Muscle layer of colon (tissue), 2 donors: ENCODE measurements around the gene NOXA1.

Experiments used
- H3K27ac ChIP-seq: one replicate; pipeline ENCODE4 v1.7.0; 2013; ENCODE audit warnings: low read depth, mild to moderate bottlenecking, low read length, moderate library complexity
- H3K27me3 ChIP-seq, 2 donors: one replicate each; pipeline ENCODE4 v1.7.0; 2013; ENCODE audit warnings: low read length in 2 of 2, mild to moderate bottlenecking in 2 of 2; ENCODE audit not compliant: insufficient read depth in 2 of 2, control insufficient read depth in 1 of 2
- H3K36me3 ChIP-seq: one replicate; pipeline ENCODE4 v1.7.0; 2013; ENCODE audit warnings: mild to moderate bottlenecking, low read length; ENCODE audit not compliant: insufficient read depth
- H3K4me1 ChIP-seq: one replicate; pipeline ENCODE4 v1.7.0; 2013; ENCODE audit warnings: mild to moderate bottlenecking, low read length; ENCODE audit not compliant: insufficient read depth
- H3K4me3 ChIP-seq, 2 donors: one replicate each; pipeline ENCODE4 v1.7.0; 2013; ENCODE audit warnings: low read length in 2 of 2, low read depth in 1 of 2, mild to moderate bottlenecking in 1 of 2, moderate library complexity in 1 of 2
- H3K9ac ChIP-seq: one replicate; pipeline ENCODE4 v1.7.0; 2013; ENCODE audit warnings: low read length
- H3K9me3 ChIP-seq: one replicate; pipeline ENCODE4 v1.7.0; 2013; ENCODE audit warnings: mild to moderate bottlenecking, low read length
- donor health status: abdominal sarcoma.
- donor health status: Adenocarcinoma of cecum.

Gene NOXA1

GRCh38 chr9:137475666-137476065 lies 52.5 kb downstream of the NOXA1 start:
- Histone ChIP-seq H3K4me3 (no peak overlapping the region), H3K4me1 (no peaks in the 10 kb centered on the region), H3K9me3 (no peaks in the 10 kb centered on the region), H3K27me3 (no peaks in the 10 kb centered on the region), H3K36me3 (no peaks in the 10 kb centered on the region), H3K9ac (no peak overlapping the region), H3K27ac (no peak overlapping the region)

GRCh38 chr9:137476856-137477255 lies 53.7 kb downstream of the NOXA1 start:
- Histone ChIP-seq H3K9me3 (no peaks in the 10 kb centered on the region), H3K4me3 (no peak overlapping the region), H3K9ac (no peak overlapping the region), H3K4me1 (no peaks in the 10 kb centered on the region), H3K27me3 (no peaks in the 10 kb centered on the region), H3K36me3 (no peaks in the 10 kb centered on the region), H3K27ac (no peak overlapping the region)

GRCh38 chr9:137477778-137478612 lies 54.8 kb downstream of the NOXA1 start:
- Histone ChIP-seq H3K27ac (no peak overlapping the region), H3K9ac (no peak overlapping the region), H3K4me3 (no peak overlapping the region), H3K27me3 (no peaks in the 10 kb centered on the region), H3K4me1 (no peaks in the 10 kb centered on the region), H3K36me3 (no peaks in the 10 kb centered on the region), H3K9me3 (no peaks in the 10 kb centered on the region)

- Histone ChIP-seq H3K9me3 (no peaks in the 10 kb centered on the region), H3K4me1 (no peaks in the 10 kb centered on the region), H3K36me3 (no peaks in the 10 kb centered on the region), H3K27me3 (no peaks in the 10 kb centered on the region), H3K4me3 (no peak overlapping the region), H3K9ac (no peak overlapping the region), H3K27ac (no peak overlapping the region)
Observed at GRCh38 chr9:137478613-137478961, 55.4 kb downstream of the NOXA1 start.

GRCh38 chr9:137478962-137479861 lies 56.0 kb downstream of the NOXA1 start:
- Histone ChIP-seq H3K4me3 (no peak overlapping the region), H3K4me1 (no peaks in the 10 kb centered on the region), H3K9me3 (no peaks in the 10 kb centered on the region), H3K36me3 (no peaks in the 10 kb centered on the region), H3K9ac (no peak overlapping the region), H3K27ac (no peak overlapping the region), H3K27me3 (no peaks in the 10 kb centered on the region)

- Histone ChIP-seq H3K4me3 (no peak overlapping the region), H3K4me1 (no peaks in the 10 kb centered on the region), H3K27ac (no peak overlapping the region), H3K9me3 (no peaks in the 10 kb centered on the region), H3K36me3 (no peaks in the 10 kb centered on the region), H3K27me3 (no peaks in the 10 kb centered on the region), H3K9ac (no peak overlapping the region)
Observed at GRCh38 chr9:137479892-137480685, 56.9 kb downstream of the NOXA1 start.

GRCh38 chr9:137480686-137481683 lies 57.8 kb downstream of the NOXA1 start:
- Histone ChIP-seq H3K36me3 (no peaks in the 10 kb centered on the region), H3K4me1 (no peaks in the 10 kb centered on the region), H3K9ac (no peak overlapping the region), H3K27me3 (no peaks in the 10 kb centered on the region), H3K4me3 (no peak overlapping the region), H3K27ac (no peak overlapping the region), H3K9me3 (no peaks in the 10 kb centered on the region)

- no peaks in the 10 kb centered on the region for H3K27me3 ChIP-seq
- no peak overlapping the region for H3K4me3 ChIP-seq
- no peak overlapping the region for H3K27ac ChIP-seq
- no peak overlapping the region for H3K9ac ChIP-seq
- H3K36me3 ChIP-seq = no peaks in the 10 kb centered on the region
- no peaks in the 10 kb centered on the region for H3K4me1 ChIP-seq
- no peaks in the 10 kb centered on the region for H3K9me3 ChIP-seq
Observed at GRCh38 chr9:137482094-137482781, 59.0 kb downstream of the NOXA1 start.
